ENCODE measurements around the gene CCDC146.

GRCh38 chr7:77321300-77321699 is 198.9 kb downstream of the CCDC146 start:
- TF ChIP-seq CTCF (IDR thresholded peaks at IDR 0.05), result no peak
- no peak for TF ChIP-seq RXRA (IDR thresholded peaks at IDR 0.05; ENCODE audit: borderline replicate concordance, low read depth)
- no peak for TF ChIP-seq MAX (IDR thresholded peaks at IDR 0.05; ENCODE audit: low read depth)
- no peak for TF ChIP-seq EP300 (IDR thresholded peaks at IDR 0.05; ENCODE audit: borderline replicate concordance in 1 of 2, low read depth in 1 of 2, low read length in 1 of 2)
- no peak for TF ChIP-seq TAF1 (IDR thresholded peaks at IDR 0.05; ENCODE audit: borderline replicate concordance, low read depth, low read length)
- no peak for TF ChIP-seq POLR2AphosphoS5 (IDR thresholded peaks at IDR 0.05; ENCODE audit: low read depth, low read length)
- TF ChIP-seq IRF3 (IDR thresholded peaks at IDR 0.05; ENCODE audit: low read depth, low read length), result no peak
